NCI-H187 treated with DMSO at 0.1 percent for 48 hours (cell line): ENCODE data around the gene WWC2.

Source experiments
- DNase-seq: peaks from one replicate; lab custom pipeline; 2025; lab: John Stamatoyannopoulos, UW

WWC2 gene

DNA sequence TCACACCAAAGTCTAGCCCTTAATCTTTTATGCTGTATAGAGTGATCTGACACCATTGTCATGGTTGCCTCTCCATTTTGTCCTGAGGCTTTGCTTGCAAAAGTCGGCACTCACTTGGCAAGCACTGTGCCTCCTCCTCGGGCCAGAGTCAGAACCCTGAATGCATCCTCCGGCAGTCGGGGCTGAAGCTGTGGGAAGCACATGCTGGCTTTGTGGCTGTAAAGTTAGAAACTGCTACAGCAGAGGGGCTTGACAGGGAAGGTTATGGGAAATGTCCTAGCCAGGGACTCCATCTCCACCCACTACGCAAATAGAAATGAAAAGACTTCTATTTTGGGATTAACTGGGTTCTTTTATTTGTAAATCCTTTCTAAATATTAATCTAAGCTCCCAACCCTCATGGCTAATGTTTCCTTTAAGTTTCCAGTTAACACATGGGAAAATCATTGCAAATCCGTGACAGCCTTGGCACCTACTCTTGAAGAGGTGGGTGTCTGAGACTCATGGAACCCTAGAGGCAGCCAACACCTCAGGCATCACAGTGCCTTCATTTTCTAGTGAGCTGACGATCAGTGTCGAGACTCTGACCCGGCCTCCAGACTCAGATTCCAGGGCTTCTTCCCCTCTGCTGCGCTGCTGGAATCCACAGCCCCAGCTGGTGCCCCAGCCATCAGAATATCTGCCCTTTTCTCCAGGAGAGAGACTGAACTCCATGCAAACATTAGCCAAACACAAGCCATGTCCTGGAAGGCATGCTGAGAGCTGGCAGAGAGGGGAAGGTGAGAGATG, 231.1 kb downstream of the WWC2 start:
- DNase-seq: no peak

GRCh38 chr4:183330841-183331240, 231.8 kb downstream of the WWC2 start:
- DNase-seq: no peak

- no peak for DNase-seq
These were observed 233.4 kb downstream of the WWC2 start for GRCh38 chr4:183332447-183332846.

- DNase-seq: no peak
These were observed 234.1 kb downstream of the WWC2 start for GRCh38 chr4:183333202-183333601.

- no peak for DNase-seq
These were observed 234.9 kb downstream of the WWC2 start for GRCh38 chr4:183333983-183334382.

- DNase-seq: no peak
These were observed 236.4 kb downstream of the WWC2 start for GRCh38 chr4:183335369-183335940.

- DNase-seq: no peak
These were observed 238.3 kb downstream of the WWC2 start for GRCh38 chr4:183337349-183337748.

DNA sequence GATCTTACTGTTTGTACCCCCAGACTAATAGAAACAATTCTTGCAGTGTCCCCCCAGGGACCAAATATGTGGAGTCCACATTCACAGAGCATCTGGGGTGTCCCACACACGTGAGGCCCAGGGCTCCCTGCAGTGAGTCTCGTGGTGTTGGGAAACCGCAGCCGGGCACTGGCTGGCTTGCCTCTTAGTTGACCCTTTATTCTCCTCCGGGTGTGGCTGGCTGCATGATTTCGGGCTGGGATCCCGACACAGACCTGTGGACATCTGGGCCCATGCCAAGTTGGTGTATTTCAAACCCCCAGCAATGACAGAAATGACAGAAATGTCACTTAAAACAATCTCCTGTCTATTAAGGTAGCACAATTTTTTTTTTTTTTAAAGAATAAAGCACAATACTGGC, 238.8 kb downstream of the WWC2 start:
- no peak for DNase-seq

DNA sequence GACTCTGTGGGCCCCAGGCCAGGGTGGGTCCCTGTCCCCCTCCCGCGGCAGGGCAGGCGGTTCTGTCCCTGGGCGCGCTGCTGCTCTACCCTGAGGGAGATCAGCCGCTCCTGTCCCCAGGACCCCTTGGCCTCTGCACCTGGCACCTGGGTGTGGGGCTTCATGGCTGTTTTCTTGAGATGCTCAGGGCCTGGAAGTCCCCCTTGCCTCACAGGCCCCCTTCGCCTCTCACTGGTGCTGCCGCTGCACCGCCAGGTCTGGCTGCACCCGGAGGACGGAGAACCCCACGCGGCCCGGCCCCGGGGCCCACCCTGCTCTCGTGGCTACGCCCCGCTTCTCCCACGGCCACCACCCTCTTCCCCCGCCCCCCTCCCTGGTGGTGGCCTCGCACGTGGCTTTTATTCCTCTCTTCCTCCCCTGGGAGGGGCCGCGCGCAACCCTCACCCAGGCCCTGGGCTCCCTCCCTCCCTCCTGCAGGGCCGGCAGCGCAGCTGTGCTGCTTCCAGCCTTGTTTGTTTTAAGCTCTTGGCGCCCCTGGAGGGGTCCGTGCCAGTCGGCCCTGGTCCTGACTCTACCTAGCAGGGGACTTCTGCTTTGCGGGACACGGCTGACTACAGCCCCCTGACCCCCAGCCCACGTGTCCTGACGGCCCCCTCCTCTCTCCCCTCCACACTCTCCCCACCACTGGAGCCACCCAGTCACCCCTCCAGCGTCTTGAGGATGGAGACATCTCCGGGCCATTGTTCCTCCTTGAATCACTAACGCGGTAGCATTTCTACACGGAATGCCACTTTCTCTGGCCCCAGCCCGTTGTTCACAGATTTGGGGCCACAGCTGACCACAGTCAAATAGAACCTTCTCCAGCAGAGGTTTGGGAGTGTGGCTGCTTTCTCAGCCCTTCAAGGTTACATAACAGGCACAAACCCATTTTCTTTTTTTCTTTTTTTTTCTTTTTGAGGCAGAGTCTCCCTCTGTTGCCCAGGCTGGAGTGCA, 243.8 kb downstream of the WWC2 start:
- DNase-seq: no peak

GRCh38 chr4:183343730-183344129, 244.7 kb downstream of the WWC2 start:
- DNase-seq: no peak

- no peak for DNase-seq
These were observed 245.6 kb downstream of the WWC2 start for GRCh38 chr4:183344523-183345255.

GRCh38 chr4:183345261-183345660, 246.2 kb downstream of the WWC2 start:
- DNase-seq: no peak

GRCh38 chr4:183347146-183347545, 248.1 kb downstream of the WWC2 start:
- no peak for DNase-seq

- no peak for DNase-seq
These were observed 248.5 kb downstream of the WWC2 start for GRCh38 chr4:183347566-183347965.

- no peak for DNase-seq
These were observed 249.1 kb downstream of the WWC2 start for GRCh38 chr4:183348136-183348535.

GRCh38 chr4:183348706-183349659, 249.9 kb downstream of the WWC2 start:
- DNase-seq: no peak

- DNase-seq: no peak
These were observed 250.6 kb downstream of the WWC2 start for GRCh38 chr4:183349673-183350072.

DNA sequence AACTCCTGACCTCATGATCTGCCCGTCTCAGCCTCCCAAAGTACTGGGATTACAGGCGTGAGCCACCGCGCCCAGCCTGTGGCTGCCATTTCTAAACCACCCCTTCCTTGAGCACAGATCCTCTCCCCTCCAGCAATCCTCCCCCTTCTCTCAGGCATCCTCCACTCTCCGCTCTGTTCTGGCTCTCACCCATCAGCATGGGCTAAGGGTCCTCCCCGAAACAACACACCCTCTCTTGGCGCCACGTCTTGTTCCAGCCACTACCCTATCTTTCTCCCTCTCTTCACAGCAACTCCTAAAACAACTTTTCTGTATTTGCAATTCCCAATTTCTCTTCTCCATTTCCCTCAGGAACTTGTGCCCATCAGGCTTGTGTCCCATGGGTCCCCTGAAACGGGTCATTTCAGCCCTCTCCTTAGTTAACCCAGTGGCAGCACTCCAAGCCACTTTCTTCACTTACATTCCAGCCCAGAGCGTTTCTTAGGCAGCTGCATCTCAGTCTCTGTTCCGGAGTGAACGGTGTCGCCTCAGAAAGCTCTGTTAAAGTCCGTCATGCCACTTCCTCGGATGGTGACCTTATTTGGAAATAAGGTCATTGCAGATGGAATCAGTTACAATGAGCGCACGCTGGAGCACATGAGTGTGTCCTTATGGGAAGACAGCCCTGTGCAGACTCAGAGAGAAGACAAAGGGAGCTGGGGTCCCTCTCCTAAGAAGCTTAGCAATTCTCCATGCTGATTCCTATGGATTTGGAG, 251.4 kb downstream of the WWC2 start:
- no peak for DNase-seq

- no peak for DNase-seq
These were observed 253.5 kb downstream of the WWC2 start for GRCh38 chr4:183352546-183352945.

DNA sequence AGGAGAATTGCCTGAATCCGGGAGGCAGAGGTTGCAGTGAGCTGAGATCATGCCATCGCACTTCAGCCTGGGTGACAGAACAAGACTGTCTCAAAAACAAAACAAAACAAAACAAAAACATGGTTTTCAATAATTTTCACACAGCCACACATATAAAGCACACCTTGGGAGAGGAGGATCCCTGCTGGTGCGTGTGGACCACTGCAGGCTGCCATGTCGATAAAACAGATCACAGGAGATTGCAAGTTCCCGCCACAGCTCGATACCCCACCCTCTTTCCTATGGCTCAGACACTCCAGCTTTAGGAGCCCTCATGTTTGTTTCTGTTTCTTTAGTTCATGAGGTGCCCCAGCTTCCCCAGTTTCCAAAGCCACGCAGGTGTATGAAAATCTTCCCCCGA, 254.5 kb downstream of the WWC2 start:
- no peak for DNase-seq
